ENCODE measurements around the gene CERS6. TPM values are rescaled to one million over a fixed set of nuclear protein-coding genes. Genes with fewer than 3 reads are reported as not detected.
"Not testable (repeated sequence)": the region's sequence is repeated elsewhere in the genome, so short reads cannot be mapped to it uniquely, and the experiment has no call there.

Gene CERS6
- total and polyA plus RNA-seq, 11 donors, result 22.1 to 78.0 (median 62.2) TPM

GRCh38 chr2:168650781-168651180 is 194.7 kb downstream of the CERS6 start:
- no peak for TF ChIP-seq POLR2A (IDR thresholded peaks at IDR 0.05)
- TF ChIP-seq, protein P1, sequence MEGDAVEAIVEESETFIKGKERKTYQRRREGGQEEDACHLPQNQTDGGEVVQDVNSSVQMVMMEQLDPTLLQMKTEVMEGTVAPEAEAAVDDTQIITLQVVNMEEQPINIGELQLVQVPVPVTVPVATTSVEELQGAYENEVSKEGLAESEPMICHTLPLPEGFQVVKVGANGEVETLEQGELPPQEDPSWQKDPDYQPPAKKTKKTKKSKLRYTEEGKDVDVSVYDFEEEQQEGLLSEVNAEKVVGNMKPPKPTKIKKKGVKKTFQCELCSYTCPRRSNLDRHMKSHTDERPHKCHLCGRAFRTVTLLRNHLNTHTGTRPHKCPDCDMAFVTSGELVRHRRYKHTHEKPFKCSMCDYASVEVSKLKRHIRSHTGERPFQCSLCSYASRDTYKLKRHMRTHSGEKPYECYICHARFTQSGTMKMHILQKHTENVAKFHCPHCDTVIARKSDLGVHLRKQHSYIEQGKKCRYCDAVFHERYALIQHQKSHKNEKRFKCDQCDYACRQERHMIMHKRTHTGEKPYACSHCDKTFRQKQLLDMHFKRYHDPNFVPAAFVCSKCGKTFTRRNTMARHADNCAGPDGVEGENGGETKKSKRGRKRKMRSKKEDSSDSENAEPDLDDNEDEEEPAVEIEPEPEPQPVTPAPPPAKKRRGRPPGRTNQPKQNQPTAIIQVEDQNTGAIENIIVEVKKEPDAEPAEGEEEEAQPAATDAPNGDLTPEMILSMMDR (IDR thresholded peaks at IDR 0.05), result no peak
- DNase-seq, result no peak
- Histone ChIP-seq H3K4me3 (no peak overlapping the region), H3K36me3 (no peaks in the 10 kb centered on the region), H3K27ac (no peak overlapping the region), H3K9me3 (peaks cover 0 to 6% (median 0%) of the 10 kb centered on the region in 12 donors), H3K27me3 (no peaks in the 10 kb centered on the region), H3K4me1 (peaks cover 0 to 45% (median 16%) of the 10 kb centered on the region in 12 donors)
- ATAC-seq, result no peak
- intact Hi-C loops (cut with DNase I), result no loop called here

GRCh38 chr2:168652997-168653921 is 197.2 kb downstream of the CERS6 start:
- intact Hi-C loops (cut with DNase I), result no loop called here
- ATAC-seq (no peak), DNase-seq (no peak)
- H3K4me3 ChIP-seq, result no peak overlapping the region
- H3K27ac ChIP-seq, result no peak overlapping the region
- WGBS, 4 donors, result 58 to 71% (median 67%) methylated on average over 3 of the region's 3 CpGs
- no peaks in the 10 kb centered on the region for H3K9me3 ChIP-seq
- H3K36me3 ChIP-seq, result no peaks in the 10 kb centered on the region
- TF ChIP-seq, protein P1 (IDR thresholded peaks at IDR 0.05), result no peak
- no peak for TF ChIP-seq POLR2A (IDR thresholded peaks at IDR 0.05)
- no peaks in the 10 kb centered on the region for H3K27me3 ChIP-seq
- H3K4me1 ChIP-seq, result peaks cover 0 to 42% (median 16%) of the 10 kb centered on the region in 12 donors

- no peak for ATAC-seq
- no peak for TF ChIP-seq POLR2A (IDR thresholded peaks at IDR 0.05)
- TF ChIP-seq, protein P1 (IDR thresholded peaks at IDR 0.05), result no peak
- no peak overlapping the region for H3K27ac ChIP-seq
- intact Hi-C loops (cut with DNase I), result no loop called here
- no peak for DNase-seq
- H3K27me3 ChIP-seq, result no peaks in the 10 kb centered on the region
- no peaks in the 10 kb centered on the region for H3K36me3 ChIP-seq
- no peaks in the 10 kb centered on the region for H3K9me3 ChIP-seq
- H3K4me1 ChIP-seq, result peaks cover 0 to 30% (median 6%) of the 10 kb centered on the region in 12 donors
- WGBS, 4 donors, result 96 to 99% (median 96%) methylated on average over 1 of the region's 1 CpG
- no peak overlapping the region for H3K4me3 ChIP-seq
These were observed 198.6 kb downstream of the CERS6 start for GRCh38 chr2:168654705-168655104.

DNA sequence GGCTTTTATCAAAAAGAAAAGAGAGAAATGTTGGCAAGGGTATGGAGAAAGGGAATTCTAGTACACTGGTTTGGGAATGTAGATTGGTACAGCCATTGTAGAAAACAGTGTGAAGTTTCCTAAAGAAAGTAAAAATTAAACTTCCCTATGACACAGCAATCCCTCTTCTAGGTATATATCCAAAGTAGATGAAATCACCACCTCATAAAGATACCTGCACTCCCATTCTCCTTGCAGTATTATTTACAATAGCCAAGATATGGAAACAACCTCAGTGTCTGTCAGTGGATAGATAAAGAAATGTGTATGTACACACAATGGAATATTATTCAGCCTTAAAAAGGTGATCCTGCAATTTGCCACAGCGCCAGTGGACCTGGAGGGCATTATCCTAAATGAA is 199.1 kb downstream of the CERS6 start:
- no peak overlapping the region for H3K4me3 ChIP-seq
- WGBS, 4 donors, result 95 to 98% (median 97%) methylated on average over 1 of the region's 1 CpG
- TF ChIP-seq, protein P1 (IDR thresholded peaks at IDR 0.05), result no peak
- no peak for TF ChIP-seq POLR2A (IDR thresholded peaks at IDR 0.05)
- no peaks in the 10 kb centered on the region for H3K9me3 ChIP-seq
- no peak for ATAC-seq
- H3K36me3 ChIP-seq, result no peaks in the 10 kb centered on the region
- no peak overlapping the region for H3K27ac ChIP-seq
- H3K4me1 ChIP-seq, result peaks cover 0 to 25% (median 2%) of the 10 kb centered on the region in 12 donors
- H3K27me3 ChIP-seq, result no peaks in the 10 kb centered on the region
- DNase-seq, result no peak
- intact Hi-C loops (cut with DNase I), result no loop called here

- 91 to 98% (median 97%) methylated on average over 14 to 22 of the region's 24 CpGs for WGBS, 4 donors
- H3K27ac ChIP-seq; H3K27me3 ChIP-seq; intact Hi-C loops (cut with DNase I); ATAC-seq; H3K36me3 ChIP-seq; H3K4me3 ChIP-seq; H3K9me3 ChIP-seq; DNase-seq: not testable (repeated sequence)
- peaks cover 0 to 25% (median 1%) of the 10 kb centered on the region in 12 donors for H3K4me1 ChIP-seq
These were observed 201.3 kb downstream of the CERS6 start for GRCh38 chr2:168657378-168657777.
